Ishikawa (cell line): Measurements from ENCODE around the gene IL18R1.
A peak's percentile ranks its signal among the peaks of the same experiment; 100 is the strongest.

ENCODE experiments used
- CEBPB ChIP-seq: IDR thresholded peaks from 2 replicates; pipeline ENCODE4 v1.6.1; 2012
- CREB1 ChIP-seq: IDR thresholded peaks from 2 replicates; pipeline ENCODE4 v1.6.1; 2012; ENCODE audit warnings: low read depth
- EP300 ChIP-seq: IDR thresholded peaks from 2 replicates; pipeline ENCODE4 v1.6.1; 2012; ENCODE audit warnings: borderline replicate concordance
- FOXM1 ChIP-seq: IDR thresholded peaks from 2 replicates; pipeline ENCODE4 v1.6.1; 2012; ENCODE audit warnings: low read depth, borderline replicate concordance
- MAX ChIP-seq: IDR thresholded peaks from 2 replicates; pipeline ENCODE4 v1.6.1; 2012
- NFIC ChIP-seq: IDR thresholded peaks from 2 replicates; pipeline ENCODE4 v1.6.1; 2012
- RAD21 ChIP-seq: IDR thresholded peaks from 2 replicates; pipeline ENCODE4 v1.6.1; 2012; ENCODE audit warnings: low read depth
- TAF1 ChIP-seq: IDR thresholded peaks from 2 replicates; pipeline ENCODE4 v1.6.1; 2012; ENCODE audit warnings: low read depth, mild to moderate bottlenecking
- TCF12 ChIP-seq: IDR thresholded peaks from 2 replicates; pipeline ENCODE4 v1.6.1; 2012; ENCODE audit warnings: low read depth
- USF1 ChIP-seq: IDR thresholded peaks from 2 replicates; pipeline ENCODE4 v1.6.1; 2012
- YY1 ChIP-seq: IDR thresholded peaks from 2 replicates; pipeline ENCODE4 v1.6.1; 2012; ENCODE audit warnings: low read depth
- ZBTB7A ChIP-seq: IDR thresholded peaks from 2 replicates; pipeline ENCODE4 v1.6.1; 2012; ENCODE audit warnings: low read depth
- TF ChIP-seq, protein P1 (sequence below): IDR thresholded peaks from 2 replicates; pipeline ENCODE4 v1.6.1; 2012; ENCODE audit warnings: low read depth, mild to moderate bottlenecking

DNA sequence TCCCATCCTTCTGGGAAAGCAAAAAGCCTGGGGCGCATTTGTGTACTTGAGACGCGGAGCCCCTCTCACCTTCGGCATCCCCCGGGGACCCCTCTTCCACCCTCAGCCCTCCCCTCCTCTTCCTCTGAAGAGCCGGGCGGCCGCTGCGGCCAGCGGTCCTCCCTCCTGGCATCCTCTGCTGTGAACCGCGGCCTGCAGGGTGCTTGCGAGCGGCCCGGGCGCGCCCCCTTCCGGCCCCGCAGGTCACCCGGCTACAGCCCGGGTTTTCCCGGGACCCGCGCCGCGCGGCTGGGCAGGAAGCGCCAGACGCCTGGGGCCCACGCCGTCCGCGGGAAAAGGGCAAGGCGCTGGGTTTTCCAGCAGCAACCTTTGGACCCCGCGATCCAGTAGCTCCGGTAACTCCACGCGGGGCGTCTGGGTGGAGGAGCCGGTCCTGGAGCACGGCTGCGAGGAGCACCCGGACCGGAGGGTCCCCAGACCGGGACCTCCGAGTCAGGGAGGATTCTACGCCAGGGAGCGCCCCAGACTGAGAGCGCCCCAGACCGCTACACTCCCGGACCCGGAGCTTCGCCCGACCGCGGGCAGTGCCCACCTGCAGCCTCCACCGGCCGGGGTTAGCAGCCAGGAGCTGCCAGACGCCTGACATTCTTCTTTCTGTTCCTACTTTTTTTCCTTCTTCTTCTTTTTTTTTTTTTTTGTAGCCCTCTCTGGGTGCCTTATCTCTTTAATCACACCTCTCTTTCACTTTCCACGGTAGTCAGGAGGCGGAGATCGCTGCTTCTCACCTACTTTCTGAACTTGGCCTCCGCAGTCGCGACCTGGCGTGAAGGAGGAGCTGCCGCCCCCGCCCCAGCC, at the start of gene IL18R1:
- TF ChIP-seq, protein P1, sequence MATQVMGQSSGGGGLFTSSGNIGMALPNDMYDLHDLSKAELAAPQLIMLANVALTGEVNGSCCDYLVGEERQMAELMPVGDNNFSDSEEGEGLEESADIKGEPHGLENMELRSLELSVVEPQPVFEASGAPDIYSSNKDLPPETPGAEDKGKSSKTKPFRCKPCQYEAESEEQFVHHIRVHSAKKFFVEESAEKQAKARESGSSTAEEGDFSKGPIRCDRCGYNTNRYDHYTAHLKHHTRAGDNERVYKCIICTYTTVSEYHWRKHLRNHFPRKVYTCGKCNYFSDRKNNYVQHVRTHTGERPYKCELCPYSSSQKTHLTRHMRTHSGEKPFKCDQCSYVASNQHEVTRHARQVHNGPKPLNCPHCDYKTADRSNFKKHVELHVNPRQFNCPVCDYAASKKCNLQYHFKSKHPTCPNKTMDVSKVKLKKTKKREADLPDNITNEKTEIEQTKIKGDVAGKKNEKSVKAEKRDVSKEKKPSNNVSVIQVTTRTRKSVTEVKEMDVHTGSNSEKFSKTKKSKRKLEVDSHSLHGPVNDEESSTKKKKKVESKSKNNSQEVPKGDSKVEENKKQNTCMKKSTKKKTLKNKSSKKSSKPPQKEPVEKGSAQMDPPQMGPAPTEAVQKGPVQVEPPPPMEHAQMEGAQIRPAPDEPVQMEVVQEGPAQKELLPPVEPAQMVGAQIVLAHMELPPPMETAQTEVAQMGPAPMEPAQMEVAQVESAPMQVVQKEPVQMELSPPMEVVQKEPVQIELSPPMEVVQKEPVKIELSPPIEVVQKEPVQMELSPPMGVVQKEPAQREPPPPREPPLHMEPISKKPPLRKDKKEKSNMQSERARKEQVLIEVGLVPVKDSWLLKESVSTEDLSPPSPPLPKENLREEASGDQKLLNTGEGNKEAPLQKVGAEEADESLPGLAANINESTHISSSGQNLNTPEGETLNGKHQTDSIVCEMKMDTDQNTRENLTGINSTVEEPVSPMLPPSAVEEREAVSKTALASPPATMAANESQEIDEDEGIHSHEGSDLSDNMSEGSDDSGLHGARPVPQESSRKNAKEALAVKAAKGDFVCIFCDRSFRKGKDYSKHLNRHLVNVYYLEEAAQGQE = no peak
- peak; percentile 70; the same call in 1 of the 2 replicates for TF ChIP-seq RAD21
- peak; percentile 53; the same call in 1 of the 2 replicates for TF ChIP-seq ZBTB7A
- peak; percentile 33; the same call in 1 of the 2 replicates for TF ChIP-seq TAF1
- TF ChIP-seq NFIC = no peak; the same call in 1 of the 2 replicates
- no peak for TF ChIP-seq YY1
- no peak for TF ChIP-seq CEBPB
- TF ChIP-seq USF1 = no peak
- no peak for TF ChIP-seq EP300
- no peak for TF ChIP-seq CREB1
- TF ChIP-seq FOXM1 = no peak
- no peak for TF ChIP-seq TCF12
- 0 out of 2 replicates have a peak, but pooled peaks have one; percentile 36 for TF ChIP-seq MAX
